CD14-positive monocyte (primary cell): ENCODE results near the gene GTF3C5. TPM values are rescaled to one million over a fixed set of nuclear protein-coding genes. Genes with fewer than 3 reads are reported as not detected.

Experiments used
- DNase-seq, 3 donors: peaks; one replicate each; pipeline ENCODE4 v3.0.0-alpha.2; 2011 to 2022
- H2AFZ ChIP-seq: 2 replicates; pipeline ENCODE4 v1.6.0; 2012; ENCODE audit warnings: mild to moderate bottlenecking, low read depth, low read length, inconsistent platforms; ENCODE audit not compliant: insufficient read depth, poor library complexity, severe bottlenecking
- H3K27ac ChIP-seq, 2 donors: 1 replicate in 1 of 2; 2 replicates in 1 of 2; pipeline ENCODE4 v1.5.1; 2012 to 2013; ENCODE audit warnings: low read length in 2 of 2, control low read depth in 1 of 2, inconsistent platforms in 1 of 2, low read depth in 1 of 2, mild to moderate bottlenecking in 1 of 2
- H3K27me3 ChIP-seq, 2 donors: one replicate each; pipeline versions ENCODE4 v1.6.0 to v1.6.1; 2011 to 2013; ENCODE audit warnings: low read length in 2 of 2; ENCODE audit not compliant: control insufficient read depth in 2 of 2, insufficient read depth in 2 of 2
- H3K36me3 ChIP-seq, 2 donors: replicated peaks in 1 of 2; 1 replicate in 1 of 2; 2 replicates in 1 of 2; pipeline versions ENCODE4 v1.5.1 to v1.6.1; 2012 to 2013; ENCODE audit warnings: low read length in 2 of 2, control low read depth in 1 of 2, inconsistent platforms in 1 of 2, mild to moderate bottlenecking in 1 of 2; ENCODE audit not compliant: insufficient read depth in 2 of 2, control insufficient read depth in 1 of 2
- H3K4me1 ChIP-seq, 2 donors: 1 replicate in 1 of 2; 2 replicates in 1 of 2; pipeline versions ENCODE4 v1.5.1 to v1.6.1; 2012 to 2013; ENCODE audit warnings: low read length in 2 of 2, control low read depth in 1 of 2, inconsistent platforms in 1 of 2, mild to moderate bottlenecking in 1 of 2, moderate library complexity in 1 of 2; ENCODE audit not compliant: insufficient read depth in 2 of 2, control insufficient read depth in 1 of 2
- H3K4me2 ChIP-seq: replicated peaks from 2 replicates; pipeline ENCODE3; 2012; ENCODE audit warnings: low read length, moderate library complexity, mild to moderate bottlenecking; ENCODE audit not compliant: poor library complexity, severe bottlenecking; ENCODE audit errors: extremely low read depth
- H3K4me3 ChIP-seq, 3 experiments: fragments of 200-600 bp in 1 of 3; sonication (generic) in 1 of 3; replicated peaks in 1 of 3; 1 replicate in 2 of 3; 2 replicates in 1 of 3; pipeline ENCODE4 v1.5.1; 2011 to 2013; ENCODE audit warnings: low read length in 3 of 3, mild to moderate bottlenecking in 3 of 3, control low read depth in 2 of 3, low read depth in 2 of 3, inconsistent platforms in 1 of 3, moderate library complexity in 1 of 3
- H3K79me2 ChIP-seq: 2 replicates; pipeline ENCODE4 v1.6.0; 2012; ENCODE audit warnings: mild to moderate bottlenecking, control low read depth, inconsistent platforms, low read length, moderate library complexity; ENCODE audit not compliant: insufficient read depth
- H3K9ac ChIP-seq: 2 replicates; pipeline ENCODE4 v1.6.0; 2017; ENCODE audit warnings: low read length, mild to moderate bottlenecking; ENCODE audit not compliant: insufficient read depth, poor library complexity, severe bottlenecking
- H3K9me3 ChIP-seq, 2 donors: replicated peaks in 1 of 2; 1 replicate in 1 of 2; 2 replicates in 1 of 2; pipeline versions ENCODE4 v1.5.1 to v1.6.1; 2012 to 2013; ENCODE audit warnings: low read length in 2 of 2, control low read depth in 1 of 2; ENCODE audit not compliant: control insufficient read depth in 1 of 2, insufficient read depth in 1 of 2
- H4K20me1 ChIP-seq: 2 replicates; pipeline ENCODE4 v1.6.0; 2012; ENCODE audit warnings: mild to moderate bottlenecking, low read length, control low read depth, moderate library complexity; ENCODE audit not compliant: insufficient read depth
- H3K27ac Mint-ChIP-seq, 7 donors: one replicate each; pipeline ENCODE4 v1.8.0; 2020; ENCODE audit warnings: mild to moderate bottlenecking in 7 of 7, mixed read lengths in 7 of 7, moderate library complexity in 6 of 7, inconsistent platforms in 2 of 7
- H3K27me3 Mint-ChIP-seq, 3 donors: one replicate each; pipeline ENCODE4 v1.8.0; 2021 to 2022; ENCODE audit warnings: low read depth in 3 of 3, mild to moderate bottlenecking in 3 of 3, mixed read lengths in 3 of 3, moderate library complexity in 3 of 3, inconsistent platforms in 1 of 3
- H3K36me3 Mint-ChIP-seq, 2 donors: one replicate each; pipeline ENCODE4 v1.8.0; 2020; ENCODE audit warnings: mixed read lengths in 2 of 2, inconsistent platforms in 1 of 2, mild to moderate bottlenecking in 1 of 2
- H3K4me1 Mint-ChIP-seq: one replicate; pipeline ENCODE4 v1.8.0; 2020; ENCODE audit warnings: mild to moderate bottlenecking, mixed read lengths
- H3K4me3 Mint-ChIP-seq, 2 donors: one replicate each; pipeline ENCODE4 v1.8.0; 2020; ENCODE audit warnings: mild to moderate bottlenecking in 2 of 2, mixed read lengths in 2 of 2, moderate library complexity in 1 of 2
- H3K9me3 Mint-ChIP-seq, 7 donors: one replicate each; pipeline ENCODE4 v1.8.0; 2020 to 2022; ENCODE audit warnings: mixed read lengths in 7 of 7, mild to moderate bottlenecking in 6 of 7, moderate library complexity in 6 of 7, inconsistent platforms in 2 of 7
- CTCF ChIP-seq: fragments of 200-600 bp; IDR thresholded peaks from one replicate; pipeline ENCODE4 v1.8.0; 2022; ENCODE audit warnings: antibody characterized with exemption, mild to moderate bottlenecking
- WGBS: methylation state at CpG from one replicate; pipeline ENCODE4 v1.1.5; 2013; ENCODE audit warnings: missing lambda C conversion rate; ENCODE audit not compliant: insufficient coverage; 5-methylcytosine and 5-hydroxymethylcytosine counted together
- intact Hi-C, 2 donors: fragments of 100-400 bp; cut with micrococcal nuclease; formaldehyde crosslinking; loops; one replicate each; pipeline versions ENCODE4 v1.15.0 to v1.15.1; 2023
- polyA plus RNA-seq, 3 donors: library from polyadenylated mRNA; depleted of rRNA in 1 of 3; unstranded in 2 of 3; stranded (reverse) in 1 of 3; fragments of 300-500 nt in 2 of 3; fragments of >200 nt in 1 of 3; fragmentation: Illumina TruSeq in 2 of 3; gene quantifications; 1 replicate in 2 of 3; 2 replicates in 1 of 3; pipeline ENCODE4 v1.2.3, GENCODE V29; 2012 to 2021

The GTF3C5 gene
- polyA plus RNA-seq, 3 donors = 21.3 to 75.6 (median 24.4) TPM

GRCh38 chr9:133063159-133063499, 32.3 kb downstream of the GTF3C5 start:
- TF ChIP-seq CTCF = no peak
- H3K4me1 Mint-ChIP-seq = peaks cover 29% of the 10 kb centered on the region
- no peak overlapping the region for H3K4me3 ChIP-seq
- H3K4me1 ChIP-seq = peaks cover 4 to 19% of the 10 kb centered on the region in 2 donors
- H3K27ac Mint-ChIP-seq = no peak overlapping the region
- H3K4me2 ChIP-seq = no peak overlapping the region
- H4K20me1 ChIP-seq = no peaks in the 10 kb centered on the region
- no peak overlapping the region for H2AFZ ChIP-seq
- no peaks in the 10 kb centered on the region for H3K79me2 ChIP-seq
- H3K36me3 Mint-ChIP-seq = peaks cover 8 to 10% of the 10 kb centered on the region in 2 donors
- no peak overlapping the region for H3K4me3 Mint-ChIP-seq
- H3K27me3 ChIP-seq = no peaks in the 10 kb centered on the region
- no peaks in the 10 kb centered on the region for H3K9me3 ChIP-seq
- H3K27me3 Mint-ChIP-seq = peaks cover 3 to 8% (median 8%) of the 10 kb centered on the region in 3 donors
- peaks cover under 1 to 5% of the 10 kb centered on the region in 2 donors for H3K36me3 ChIP-seq
- H3K9ac ChIP-seq = no peak overlapping the region
- no peaks in the 10 kb centered on the region for H3K9me3 Mint-ChIP-seq
- H3K27ac ChIP-seq = no peak overlapping the region
- DNase-seq = no peak
- WGBS = 46% methylated on average over 8 of the region's 8 CpGs
- intact Hi-C loops = no loop called here

- H3K9me3 Mint-ChIP-seq = no peaks in the 10 kb centered on the region
- H3K4me3 ChIP-seq = no peak overlapping the region
- no peaks in the 10 kb centered on the region for H3K36me3 ChIP-seq
- intact Hi-C loops = no loop called here
- no peak overlapping the region for H3K4me3 Mint-ChIP-seq
- H2AFZ ChIP-seq = no peak overlapping the region
- H3K9me3 ChIP-seq = no peaks in the 10 kb centered on the region
- H3K27ac Mint-ChIP-seq = no peak overlapping the region
- no peaks in the 10 kb centered on the region for H3K79me2 ChIP-seq
- DNase-seq = no peak
- no peak overlapping the region for H3K27ac ChIP-seq
- H4K20me1 ChIP-seq = no peaks in the 10 kb centered on the region
- H3K27me3 ChIP-seq = no peaks in the 10 kb centered on the region
- peaks cover 4 to 5% of the 10 kb centered on the region in 2 donors for H3K36me3 Mint-ChIP-seq
- H3K4me1 Mint-ChIP-seq = peaks cover 23% of the 10 kb centered on the region
- H3K4me2 ChIP-seq = no peak overlapping the region
- H3K4me1 ChIP-seq = peaks cover 4 to 13% of the 10 kb centered on the region in 2 donors
- no peak for TF ChIP-seq CTCF
- 91% methylated on average over 9 of the region's 14 CpGs for WGBS
- peaks cover 3 to 8% (median 8%) of the 10 kb centered on the region in 3 donors for H3K27me3 Mint-ChIP-seq
- no peak overlapping the region for H3K9ac ChIP-seq
Measured at GRCh38 chr9:133063500-133064231, 32.9 kb downstream of the GTF3C5 start.
